ENCODE measurements around the gene MAPK6. TPM values are rescaled to one million over a fixed set of nuclear protein-coding genes. Genes with fewer than 3 reads are reported as not detected.

MAPK6 gene
- total and polyA plus RNA-seq, 8 donors = 2.3 to 159 (median 14.5) TPM

- Histone ChIP-seq H3K9me3 (no peaks in the 10 kb centered on the region), H3K36me3 (peaks cover 17 to 36% (median 34%) of the 10 kb centered on the region in 4 donors), H3K27me3 (no peaks in the 10 kb centered on the region), H3K4me1 (peaks cover 0 to 33% (median 17%) of the 10 kb centered on the region in 4 donors), H3K27ac (no peak overlapping the region), H3K4me3 (no peak overlapping the region)
- intact Hi-C loops (cut with DNase I; ENCODE audit: low total_unique reads) = no loop called here
- 73 to 94% (median 92%) methylated on average over 3 of the region's 3 CpGs for WGBS, 5 donors
- no peak for TF ChIP-seq EP300 (IDR thresholded peaks at IDR 0.05)
- no peak for TF ChIP-seq POLR2AphosphoS5 (IDR thresholded peaks at IDR 0.05)
- no peak for TF ChIP-seq CTCF (IDR thresholded peaks at IDR 0.05)
- no peak for TF ChIP-seq POLR2A (IDR thresholded peaks at IDR 0.05)
- no peak for DNase-seq
Observed at GRCh38 chr15:52066842-52067544, 48.0 kb downstream of the MAPK6 start.

- no peak overlapping the region for H3K4me3 ChIP-seq
- DNase-seq = no peak
- no peak overlapping the region for H3K27ac ChIP-seq
- no peak for TF ChIP-seq POLR2A (IDR thresholded peaks at IDR 0.05)
- no peak for TF ChIP-seq POLR2AphosphoS5 (IDR thresholded peaks at IDR 0.05)
- TF ChIP-seq EP300 (IDR thresholded peaks at IDR 0.05) = no peak
- TF ChIP-seq CTCF (IDR thresholded peaks at IDR 0.05) = no peak
- intact Hi-C loops (cut with DNase I; ENCODE audit: low total_unique reads) = no loop called here
- H3K4me1 ChIP-seq = peaks cover 0 to 33% (median 17%) of the 10 kb centered on the region in 4 donors
- H3K9me3 ChIP-seq = no peaks in the 10 kb centered on the region
- peaks cover 12 to 30% (median 29%) of the 10 kb centered on the region in 4 donors for H3K36me3 ChIP-seq
- H3K27me3 ChIP-seq = no peaks in the 10 kb centered on the region
Observed at GRCh38 chr15:52067545-52067926, 48.5 kb downstream of the MAPK6 start.

- DNase-seq = no peak
- Histone ChIP-seq H3K36me3 (peaks cover 7 to 25% (median 23%) of the 10 kb centered on the region in 4 donors), H3K4me1 (peaks cover 0 to 31% (median 17%) of the 10 kb centered on the region in 4 donors), H3K27ac (no peak overlapping the region), H3K27me3 (no peaks in the 10 kb centered on the region), H3K4me3 (no peak overlapping the region), H3K9me3 (no peaks in the 10 kb centered on the region)
- 62 to 77% (median 71%) methylated on average over 2 of the region's 2 CpGs for WGBS, 5 donors
- intact Hi-C loops (cut with DNase I; ENCODE audit: low total_unique reads) = no loop called here
- no peak for TF ChIP-seq CTCF (IDR thresholded peaks at IDR 0.05)
- no peak for TF ChIP-seq POLR2AphosphoS5 (IDR thresholded peaks at IDR 0.05)
- no peak for TF ChIP-seq EP300 (IDR thresholded peaks at IDR 0.05)
- no peak for TF ChIP-seq POLR2A (IDR thresholded peaks at IDR 0.05)
Observed at GRCh38 chr15:52068004-52068615, 49.1 kb downstream of the MAPK6 start.

- H3K4me1 ChIP-seq = peaks cover 0 to 30% (median 17%) of the 10 kb centered on the region in 4 donors
- 29 to 66% (median 34%) methylated on average over 5 of the region's 5 CpGs for WGBS, 5 donors
- no peak overlapping the region for H3K4me3 ChIP-seq
- TF ChIP-seq POLR2AphosphoS5 (IDR thresholded peaks at IDR 0.05) (peak in 1 of 3 donors; percentile 56), POLR2A (IDR thresholded peaks at IDR 0.05) (no peak), EP300 (IDR thresholded peaks at IDR 0.05) (no peak)
- DNase-seq = peak; percentile 56 to 65
- intact Hi-C loops (cut with DNase I; ENCODE audit: low total_unique reads) = no loop called here
- H3K27me3 ChIP-seq = no peaks in the 10 kb centered on the region
- peak overlapping the region in 4 of 5 donors; percentile 4 to 70 (median 48) for H3K27ac ChIP-seq
- H3K9me3 ChIP-seq = no peaks in the 10 kb centered on the region
- peaks cover 3 to 10% (median 8%) of the 10 kb centered on the region in 4 donors for H3K36me3 ChIP-seq
Observed at GRCh38 chr15:52069559-52069958, 50.5 kb downstream of the MAPK6 start.
